H1 (cell line): ENCODE data around the gene PRR36. TPM values are rescaled to one million over a fixed set of nuclear protein-coding genes. Genes with fewer than 3 reads are reported as not detected.

ENCODE experiments used
- CTCF ChIA-PET: fragments of 300-600 bp; sonication (Branson Sonifier 250); formaldehyde crosslinking; loops from one replicate; lab custom pipeline; 2021; ENCODE audit not compliant: partially characterized antibody; lab: Charles Lee
- POLR2A ChIA-PET: fragments of 300-600 bp; sonication (Branson Sonifier 250); formaldehyde crosslinking; loops from one replicate; lab custom pipeline; 2021; ENCODE audit warnings: inconsistent platforms; ENCODE audit not compliant: partially characterized antibody; lab: Charles Lee
- DNase-seq, 2 experiments: peaks; one replicate each; pipeline versions ENCODE4 v3.0.0 to v3.0.0-alpha.2; 2010 to 2022; ENCODE audit warnings: low spot score in 2 of 2, low read depth in 1 of 2, mixed read lengths in 1 of 2
- FAIRE-seq: peaks from 2 replicates; lab custom pipeline; 2011; peaks lifted over from hg19 to GRCh38; lab: Jason Lieb, UNC
- H2AFZ ChIP-seq: 2 replicates; pipeline ENCODE4 v1.8.1; 2012; ENCODE audit warnings: low read length, inconsistent platforms
- H2AK5ac ChIP-seq: 2 replicates; pipeline ENCODE4 v1.6.1; 2013; ENCODE audit warnings: low read depth, low read length
- H2BK120ac ChIP-seq: replicated peaks from 2 replicates; pipeline ENCODE3; 2013; ENCODE audit warnings: low read depth, low read length, inconsistent platforms
- H2BK12ac ChIP-seq: 2 replicates; pipeline ENCODE4 v1.6.1; 2013; ENCODE audit warnings: low read depth, low read length
- H2BK15ac ChIP-seq: 2 replicates; pipeline ENCODE4 v1.6.1; 2013; ENCODE audit warnings: low read length
- H2BK20ac ChIP-seq: 2 replicates; pipeline ENCODE4 v1.6.1; 2013; ENCODE audit warnings: low read length
- H2BK5ac ChIP-seq: 2 replicates; pipeline ENCODE4 v1.6.1; 2013; ENCODE audit warnings: low read depth, low read length
- H3K14ac ChIP-seq: 2 replicates; pipeline ENCODE4 v1.6.1; 2013; ENCODE audit warnings: inconsistent platforms; ENCODE audit not compliant: insufficient read length
- H3K18ac ChIP-seq: 2 replicates; pipeline ENCODE4 v1.6.1; 2013; ENCODE audit warnings: low read length; ENCODE audit errors: extremely low read depth
- H3K23ac ChIP-seq: 2 replicates; pipeline ENCODE4 v1.6.1; 2013; ENCODE audit warnings: inconsistent platforms; ENCODE audit not compliant: insufficient read length
- H3K23me2 ChIP-seq: 2 replicates; pipeline ENCODE4 v1.6.1; 2013; ENCODE audit warnings: low read depth, low read length
- H3K27ac ChIP-seq: 2 replicates; pipeline ENCODE4 v1.6.1; 2011; ENCODE audit warnings: low read depth, low read length, inconsistent platforms
- H3K27me3 ChIP-seq, 4 experiments: replicated peaks in 1 of 4; 1 replicate in 1 of 4; 2 replicates in 3 of 4; pipeline versions ENCODE4 v1.6.1 to v1.8.1; 2011 to 2013; ENCODE audit warnings: low read length in 3 of 4, mild to moderate bottlenecking in 3 of 4, inconsistent platforms in 2 of 4, mixed read lengths in 2 of 4, moderate library complexity in 1 of 4; ENCODE audit not compliant: control insufficient read depth in 3 of 4, insufficient read depth in 3 of 4; ENCODE audit errors: extremely low read depth in 1 of 4
- H3K36me3 ChIP-seq, 4 experiments: 2 replicates each; pipeline versions ENCODE4 v1.6.1 to v1.8.1; 2011 to 2013; ENCODE audit warnings: mild to moderate bottlenecking in 4 of 4, low read length in 3 of 4, moderate library complexity in 2 of 4, control low read depth in 1 of 4, inconsistent platforms in 1 of 4; ENCODE audit not compliant: insufficient read depth in 4 of 4, control insufficient read depth in 2 of 4
- H3K4ac ChIP-seq: replicated peaks from 2 replicates; pipeline ENCODE3; 2013; ENCODE audit warnings: low read length, low read depth, mixed read lengths, inconsistent platforms; ENCODE audit not compliant: insufficient read length
- H3K4me1 ChIP-seq, 4 experiments: replicated peaks in 1 of 4; 1 replicate in 1 of 4; 2 replicates in 3 of 4; pipeline versions ENCODE4 v1.6.1 to v1.8.1; 2011 to 2013; ENCODE audit warnings: low read length in 3 of 4, inconsistent platforms in 2 of 4, mixed read lengths in 1 of 4; ENCODE audit not compliant: insufficient read depth in 4 of 4, control insufficient read depth in 3 of 4
- H3K4me2 ChIP-seq, 2 experiments: 2 replicates each; pipeline versions ENCODE4 v1.6.1 to v1.8.1; 2011 to 2013; ENCODE audit warnings: low read depth in 2 of 2, low read length in 2 of 2, control low read depth in 1 of 2, inconsistent platforms in 1 of 2, mild to moderate bottlenecking in 1 of 2; ENCODE audit not compliant: insufficient read depth in 1 of 2
- H3K4me3 ChIP-seq, 4 experiments: fragments of 200-600, 300-600 bp in 1 of 4; sonication (generic), shearing (Covaris generic), sonication (Bioruptor Twin) in 1 of 4; 2 replicates each; pipeline versions ENCODE4 v1.5.1 to v1.8.1; 2011 to 2016; ENCODE audit warnings: low read length in 4 of 4, low read depth in 3 of 4, control low read depth in 2 of 4, inconsistent platforms in 2 of 4, mild to moderate bottlenecking in 2 of 4, mixed read lengths in 1 of 4, moderate library complexity in 1 of 4; ENCODE audit not compliant: insufficient read depth in 2 of 4; ENCODE audit errors: extremely low read depth in 1 of 4
- H3K56ac ChIP-seq: replicated peaks from 2 replicates; pipeline ENCODE3; 2013; ENCODE audit warnings: low read depth, mild to moderate bottlenecking, mixed read lengths, low read length, inconsistent platforms; ENCODE audit not compliant: insufficient read length
- H3K79me1 ChIP-seq: 2 replicates; pipeline ENCODE4 v1.6.1; 2013; ENCODE audit warnings: low read depth, low read length, control low read depth
- H3K79me2 ChIP-seq, 2 experiments: 2 replicates each; pipeline versions ENCODE4 v1.6.1 to v1.8.1; 2012 to 2013; ENCODE audit warnings: low read length in 2 of 2, mild to moderate bottlenecking in 2 of 2, inconsistent platforms in 1 of 2; ENCODE audit not compliant: insufficient read depth in 2 of 2, control insufficient read depth in 1 of 2
- H3K9ac ChIP-seq, 4 experiments: replicated peaks in 1 of 4; 1 replicate in 1 of 4; 2 replicates in 3 of 4; pipeline versions ENCODE4 v1.6.1 to v1.8.1; 2011 to 2013; ENCODE audit warnings: low read depth in 3 of 4, low read length in 3 of 4, control low read depth in 2 of 4, mild to moderate bottlenecking in 2 of 4, moderate library complexity in 2 of 4, inconsistent platforms in 1 of 4; ENCODE audit errors: extremely low read depth in 1 of 4
- H3K9me3 ChIP-seq, 2 experiments: 2 replicates each; pipeline versions ENCODE4 v1.6.1 to v1.8.1; 2012 to 2013; ENCODE audit warnings: mild to moderate bottlenecking in 2 of 2, moderate library complexity in 2 of 2, control low read depth in 1 of 2, inconsistent platforms in 1 of 2, low read depth in 1 of 2, low read length in 1 of 2, mixed read lengths in 1 of 2; ENCODE audit not compliant: insufficient read depth in 2 of 2
- H4K20me1 ChIP-seq, 2 experiments: replicated peaks in 1 of 2; 2 replicates each; pipeline versions ENCODE3 to v1.8.1; 2011 to 2013; ENCODE audit warnings: inconsistent platforms in 2 of 2, low read length in 2 of 2, mild to moderate bottlenecking in 1 of 2; ENCODE audit not compliant: insufficient read depth in 2 of 2, control insufficient read depth in 1 of 2
- H4K5ac ChIP-seq: 2 replicates; pipeline ENCODE4 v1.6.1; 2013; ENCODE audit warnings: low read length, low read depth, mixed read lengths, inconsistent platforms; ENCODE audit not compliant: insufficient read length
- H4K8ac ChIP-seq: 2 replicates; pipeline ENCODE4 v1.8.0; 2013; ENCODE audit warnings: mild to moderate bottlenecking, moderate library complexity, low read length, inconsistent platforms; ENCODE audit not compliant: insufficient read depth; ENCODE audit errors: extremely low read depth
- H4K91ac ChIP-seq: replicated peaks from 2 replicates; pipeline ENCODE3; 2013; ENCODE audit warnings: low read length, mixed read lengths, inconsistent platforms; ENCODE audit not compliant: insufficient read length
- CTCF ChIP-seq, 3 experiments: IDR thresholded peaks; 1 replicate in 2 of 3; 2 replicates in 1 of 3; pipeline versions ENCODE4 v1.5.1 to v1.6.1; 2011; ENCODE audit warnings: low read length in 3 of 3, mild to moderate bottlenecking in 3 of 3, inconsistent platforms in 2 of 3, low read depth in 1 of 3, moderate library complexity in 1 of 3; ENCODE audit not compliant: insufficient read depth in 1 of 3; ENCODE audit errors: control extremely low read depth in 1 of 3
- GTF2F1 ChIP-seq: IDR thresholded peaks from 2 replicates; pipeline ENCODE4 v1.6.1; 2012; ENCODE audit warnings: low read depth, low read length, improper control_type of control experiment, borderline replicate concordance
- HDAC6 ChIP-seq: IDR thresholded peaks from one replicate; pipeline ENCODE4 v1.7.1; 2012; ENCODE audit warnings: low read depth, mild to moderate bottlenecking, inconsistent platforms, low read length, moderate library complexity
- JUND ChIP-seq: IDR thresholded peaks from 2 replicates; pipeline ENCODE4 v1.6.1; 2011; ENCODE audit warnings: mild to moderate bottlenecking, improper control_type of control experiment, low read length
- NRF1 ChIP-seq: IDR thresholded peaks from 2 replicates; pipeline ENCODE4 v1.6.1; 2011; ENCODE audit warnings: mild to moderate bottlenecking, low read depth, low read length, improper control_type of control experiment
- RBBP5 ChIP-seq: IDR thresholded peaks from 2 replicates; pipeline ENCODE4 v1.7.1; 2012; ENCODE audit warnings: low read depth, mild to moderate bottlenecking, inconsistent platforms, low read length, moderate library complexity, borderline replicate concordance
- TCF12 ChIP-seq: IDR thresholded peaks from 2 replicates; pipeline ENCODE4 v1.6.1; 2011; ENCODE audit warnings: low read depth, mild to moderate bottlenecking, low read length
- WGBS, 2 experiments: shearing (Covaris generic) in 1 of 2; methylation state at CpG; one replicate each; pipeline versions ENCODE4 v1.1.6 to v1.1.7; 2013 to 2015; ENCODE audit warnings: low lambda C conversion rate in 2 of 2, mixed read lengths in 2 of 2, inconsistent platforms in 1 of 2, low coverage in 1 of 2, missing lambda C conversion rate in 1 of 2; ENCODE audit not compliant: insufficient replicate concordance in 2 of 2, insufficient coverage in 1 of 2, insufficient read length in 1 of 2; ENCODE audit errors: extremely low coverage in 1 of 2, missing lambda C conversion rate in 1 of 2; 5-methylcytosine and 5-hydroxymethylcytosine counted together
- polyA plus RNA-seq, 7 experiments: library from polyadenylated mRNA; depleted of rRNA in 3 of 7; stranded (reverse) in 5 of 7; unstranded in 2 of 7; fragments of >200 nt in 5 of 7; fragments of 200-250 nt in 2 of 7; gene quantifications; 1 replicate in 5 of 7; 2 replicates in 1 of 7; 4 replicates in 1 of 7; pipeline versions ENCODE4 v1.2.1 to v1.2.3, GENCODE V29; 2011 to 2013; ENCODE audit warnings: missing spikeins in 2 of 7, mixed read lengths in 2 of 7
- total RNA-seq: library from RNA; stranded (reverse); fragmentation: NEBNext Ultra II Directional; extraction: Animal tissue kit (Norgen Biotek cat#: 25700); gene quantifications from 2 replicates; pipeline ENCODE4 v1.2.1, GENCODE V29; 2021

PRR36 gene
- total and polyA plus RNA-seq, 2 of the 8 experiments (the other 6 are each of a cell fraction or from before 2014, with no cell fraction given): 1.6 to 23.9 TPM

- H3K23ac ChIP-seq: no peak within 1 kb of the TSS
- peak within 1 kb of the TSS; percentile 97 for H4K8ac ChIP-seq
- peak within 1 kb of the TSS; percentile 49 to 64 (median 62) for H3K9ac ChIP-seq
- CTCF ChIA-PET: interaction anchor here (0.5 to 4.9 kb wide), 17 partner anchors 11 to 273 kb away, joined by 3 to 14 read pairs (median 4); partner anchors contain the start of genes PRR36 and TGFBR3L
- WGBS, 2 experiments: 2% methylated on average over 69 of the region's 89 CpGs; no CpG with 5 or more reads in 1 of the 2 experiments
- peak; percentile 89 for FAIRE-seq
- peak within 1 kb of the TSS; percentile 92 for H3K4ac ChIP-seq
- H3K36me3 ChIP-seq: no peaks in the 10 kb centered on the region; a peak in 2 of 8 replicates
- H2BK120ac ChIP-seq: no peak within 1 kb of the TSS
- peak within 1 kb of the TSS; percentile 90 for H4K91ac ChIP-seq
- H3K56ac ChIP-seq: peak within 1 kb of the TSS; percentile 92
- H3K18ac ChIP-seq: peak within 1 kb of the TSS; percentile 86
- 0 out of 2 replicates have a peak within 1 kb of the TSS, but pooled peaks have one; percentile 62 for H2BK12ac ChIP-seq
- H3K27me3 ChIP-seq: no peaks in the 10 kb centered on the region
- H3K4me2 ChIP-seq: peak within 1 kb of the TSS; percentile 90 to 97
- no peaks in the 10 kb centered on the region for H3K9me3 ChIP-seq
- H3K23me2 ChIP-seq: peaks cover 13% of the 10 kb centered on the region
- H3K14ac ChIP-seq: no peak within 1 kb of the TSS
- H4K20me1 ChIP-seq: peaks cover 3 to 10% of the 10 kb centered on the region in 2 experiments
- H2AK5ac ChIP-seq: peak within 1 kb of the TSS; percentile 82; the same call in 1 of the 2 replicates
- H2BK20ac ChIP-seq: no peak within 1 kb of the TSS
- H3K79me2 ChIP-seq: peaks cover 0 to 22% of the 10 kb centered on the region in 2 experiments; a peak in 2 of 4 replicates
- peaks cover 9% of the 10 kb centered on the region for H3K79me1 ChIP-seq
- peak within 1 kb of the TSS; percentile 45 to 91 (median 82) for H3K4me3 ChIP-seq
- H3K4me1 ChIP-seq: peaks cover 0 to 13% (median 7%) of the 10 kb centered on the region in 4 experiments; a peak in 5 of 7 replicates
- peak within 1 kb of the TSS; percentile 97 for H4K5ac ChIP-seq
- H2AFZ ChIP-seq: no peak within 1 kb of the TSS
- 0 out of 2 replicates have a peak within 1 kb of the TSS, but pooled peaks have one; percentile 48 for H2BK15ac ChIP-seq
- peak; percentile 100 for DNase-seq
- peak within 1 kb of the TSS; percentile 74; the same call in 1 of the 2 replicates for H3K27ac ChIP-seq
- POLR2A ChIA-PET: interaction anchor here (0.7 to 5.0 kb wide), 13 partner anchors 9 to 46 kb away, joined by 3 to 22 read pairs (median 4); partner anchors contain the start of genes LRRC8E, SNAPC2 and TGFBR3L
- H2BK5ac ChIP-seq: peak within 1 kb of the TSS; percentile 95
- TF ChIP-seq NRF1 (peak; percentile 86), CTCF (IDR thresholded peaks at IDR 0.05; ENCODE audit: control extremely low read depth in 1 of 3, insufficient read depth in 1 of 3, low read depth in 1 of 3, low read length in 3 of 3) (peak; percentile 83 to 95 (median 94)), HDAC6 (no peak), GTF2F1 (0 out of 2 replicates have a peak, but pooled peaks have one; percentile 57), TCF12 (0 out of 2 replicates have a peak, but pooled peaks have one; percentile 23), RBBP5 (peak; percentile 76; the same call in 1 of the 2 replicates), JUND (peak; percentile 61)
These were observed 29.3 kb upstream of the PRR36 start, which contains the start of gene MAP2K7 for GRCh38 chr19:7903244-7904073. Gene MAP2K7, plus strand, starts transcription at chr19:7903877. Its CDS starts 68 bp downstream, at chr19:7903945.
